Activated CD4-positive, alpha-beta T cell treated with anti-CD3 and anti-CD28 coated beads, Interleukin-2, amount 50 U/mL, for 48 hours (primary cell): ENCODE data around the gene ADO.
A peak's percentile ranks its signal among the peaks of the same experiment; 100 is the strongest.

Experiments used
- DNase-seq, 2 experiments: peaks; one replicate each; pipeline ENCODE4 v3.0.0-alpha.2; 2020

ADO gene

DNA sequence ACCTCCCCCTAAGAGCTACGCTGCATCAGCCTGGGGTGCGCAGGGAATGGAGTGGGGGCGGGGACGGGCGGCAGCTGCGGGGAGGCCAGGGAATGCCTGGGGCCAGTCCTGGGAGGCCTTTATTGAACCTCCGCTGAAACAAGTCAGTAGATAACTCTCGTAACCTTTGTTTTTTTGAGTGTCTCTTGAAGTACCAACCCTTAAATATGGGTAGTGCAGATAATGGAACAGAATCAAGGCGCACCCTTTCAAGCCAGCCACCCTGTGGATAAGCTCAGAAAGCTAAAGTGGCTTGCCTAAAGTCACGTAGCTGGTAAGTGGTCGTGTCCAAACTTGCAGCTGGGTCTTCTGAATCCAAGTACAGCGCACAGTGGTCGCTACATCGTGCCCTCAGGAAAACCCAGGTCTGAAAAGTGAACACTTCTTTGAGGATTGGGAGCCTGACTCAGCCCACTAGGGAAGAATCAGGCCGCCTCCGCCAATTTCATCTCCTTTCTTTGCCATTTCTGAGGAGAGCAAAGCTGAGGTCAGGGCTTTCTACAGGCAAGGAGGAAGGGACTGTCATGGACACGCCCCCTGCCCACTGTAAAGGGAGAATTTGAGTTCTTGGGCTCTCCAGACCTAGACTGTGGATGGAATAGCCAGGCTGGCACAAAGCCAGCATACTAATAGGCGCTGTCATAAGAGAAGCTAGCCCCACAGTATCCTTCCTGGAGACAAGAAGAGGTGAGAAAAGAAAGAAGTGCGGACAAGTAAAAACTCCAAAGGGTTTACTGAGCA is 14.8 kb downstream of the ADO start:
- DNase-seq: no peak

- DNase-seq: no peak
These were observed 16.1 kb downstream of the ADO start for GRCh38 chr10:62820586-62820985.

DNA sequence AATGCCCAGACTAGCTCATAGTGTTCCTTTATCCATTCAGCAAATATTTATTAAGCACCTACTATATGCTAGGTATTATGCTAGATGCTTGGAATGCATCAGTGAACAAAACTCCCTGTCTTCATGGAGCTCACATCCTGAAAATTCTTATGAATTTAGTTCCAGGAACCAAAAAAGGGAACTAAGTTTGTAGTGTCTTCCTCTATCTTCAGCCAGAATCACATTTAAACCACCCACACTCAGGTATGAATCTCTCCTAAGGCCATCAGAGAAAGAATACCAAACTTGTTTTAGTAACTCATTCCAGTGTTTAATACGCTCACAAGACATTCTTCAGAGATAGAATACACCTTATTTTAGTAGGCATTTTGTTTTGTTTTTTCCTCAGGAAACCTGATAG is 21.8 kb downstream of the ADO start:
- no peak for DNase-seq

DNA sequence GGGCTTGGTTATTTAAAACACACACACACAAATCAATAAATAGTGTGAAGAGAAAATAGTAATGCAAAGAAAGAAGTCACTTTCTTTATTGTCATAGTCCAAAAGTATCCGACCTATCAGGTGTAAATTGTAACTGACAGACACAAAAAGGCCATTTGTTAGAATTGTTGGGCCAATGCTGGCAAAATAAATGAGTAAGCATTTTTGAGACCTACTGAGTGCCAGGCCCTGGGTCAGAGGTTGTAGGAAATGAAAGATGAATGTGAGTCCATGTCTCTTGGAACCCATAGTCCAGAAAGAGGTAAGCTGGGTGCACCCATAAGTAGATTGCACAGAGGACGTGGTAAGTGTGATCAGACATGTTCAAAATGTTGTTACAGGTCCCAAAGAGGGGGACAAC is 25.1 kb downstream of the ADO start:
- no peak for DNase-seq

DNA sequence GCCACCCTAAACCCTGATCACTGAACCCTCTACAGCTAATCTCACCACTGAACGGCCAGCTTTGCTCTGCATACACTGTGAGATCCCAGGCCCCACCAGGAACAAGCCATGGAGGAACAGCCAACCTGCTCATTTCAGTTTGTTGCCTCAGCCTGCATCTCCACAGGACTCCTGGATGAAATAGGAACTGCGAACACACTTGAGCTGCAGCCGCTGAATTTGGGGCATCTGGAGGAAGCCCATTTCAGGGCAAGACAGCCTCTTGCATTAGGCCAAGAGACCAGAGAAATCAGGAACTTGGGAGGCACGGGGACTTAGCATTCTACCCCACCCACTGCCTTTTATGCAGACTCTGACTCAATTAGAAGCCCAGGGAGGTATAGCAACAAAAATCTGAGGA is 26.2 kb downstream of the ADO start:
- DNase-seq: no peak

DNA sequence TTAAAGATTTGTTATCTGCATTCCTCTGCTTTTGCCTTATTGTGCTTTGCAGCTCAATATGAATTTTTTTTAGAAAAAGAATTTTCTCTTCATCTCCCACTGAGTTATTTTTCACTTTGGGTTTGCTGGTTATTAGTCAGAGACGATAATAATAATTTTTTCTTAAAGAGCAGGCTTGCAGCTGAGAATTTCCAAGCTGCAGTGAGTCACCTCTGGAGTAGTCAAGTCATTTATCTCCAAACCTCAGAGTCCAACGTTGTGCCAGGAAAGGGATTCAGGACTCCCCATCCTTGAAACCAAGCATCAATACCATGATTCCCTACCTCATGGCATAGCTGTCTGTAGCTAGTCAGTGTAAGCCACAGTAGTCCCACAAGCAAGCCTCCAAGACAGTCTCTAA is 26.8 kb downstream of the ADO start:
- no peak for DNase-seq

DNA sequence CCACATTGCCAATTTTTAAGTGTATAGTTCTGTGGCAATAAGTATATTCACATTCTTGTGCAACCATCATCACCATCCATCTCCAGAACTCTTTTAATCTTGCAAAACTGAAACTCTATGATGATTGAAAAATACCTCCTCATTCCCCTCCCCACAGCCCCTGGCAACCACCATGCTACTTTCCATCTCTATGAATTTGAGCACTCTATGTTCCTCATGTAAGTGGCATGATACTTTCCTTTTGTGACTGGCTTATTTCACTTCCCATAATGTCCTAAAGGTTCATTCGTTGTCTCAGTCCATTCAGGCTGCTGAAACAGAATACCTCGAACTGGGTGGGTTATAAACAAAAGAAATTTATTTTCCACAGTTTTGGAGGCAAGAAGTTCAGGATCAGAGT is 35.1 kb downstream of the ADO start:
- peak in 1 of 2 experiments; percentile 25 for DNase-seq

GRCh38 chr10:62842983-62843382 is 38.5 kb downstream of the ADO start:
- no peak for DNase-seq

- DNase-seq: no peak
These were observed 39.1 kb downstream of the ADO start for GRCh38 chr10:62843600-62843999.

GRCh38 chr10:62844280-62845011 is 39.9 kb downstream of the ADO start:
- DNase-seq: peak; percentile 29 to 44

DNA sequence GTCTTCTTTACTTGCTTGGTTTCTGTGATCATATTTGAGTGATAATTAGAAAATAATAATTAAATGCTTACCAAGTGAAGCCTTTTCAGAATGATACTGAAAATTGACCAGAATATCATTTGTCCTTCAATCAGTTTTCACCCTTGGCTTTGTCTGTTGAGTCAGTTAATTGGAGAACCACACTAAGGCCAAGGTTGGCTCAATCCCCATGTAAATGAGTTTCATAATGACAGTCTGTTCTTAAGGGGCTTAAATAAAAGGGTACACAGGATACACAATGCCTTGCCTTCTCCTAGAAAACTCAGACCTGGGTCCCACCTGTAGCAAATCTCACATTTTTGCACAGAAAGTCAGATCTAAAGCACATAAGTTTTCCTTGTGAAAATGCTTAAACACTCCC is 42.9 kb downstream of the ADO start:
- no peak for DNase-seq

DNA sequence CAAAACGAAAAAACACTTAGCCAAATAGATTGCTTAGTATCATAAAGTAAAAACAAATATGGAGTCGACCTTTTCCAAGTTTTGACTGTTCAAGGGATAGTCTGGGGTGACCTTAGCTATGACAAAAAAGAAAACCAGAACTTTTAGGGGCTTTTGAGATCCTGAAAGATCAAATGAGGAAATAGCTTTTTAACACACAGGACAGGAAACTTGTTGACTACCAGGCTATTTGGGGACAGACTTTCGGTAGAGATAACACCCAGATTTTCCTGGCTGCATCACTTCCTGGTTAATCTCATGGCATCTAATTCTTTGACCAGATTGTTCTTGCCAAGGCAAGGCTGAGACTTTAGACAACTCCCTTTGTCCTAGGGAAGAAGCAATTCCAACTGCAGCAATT is 46.1 kb downstream of the ADO start:
- no peak for DNase-seq

DNA sequence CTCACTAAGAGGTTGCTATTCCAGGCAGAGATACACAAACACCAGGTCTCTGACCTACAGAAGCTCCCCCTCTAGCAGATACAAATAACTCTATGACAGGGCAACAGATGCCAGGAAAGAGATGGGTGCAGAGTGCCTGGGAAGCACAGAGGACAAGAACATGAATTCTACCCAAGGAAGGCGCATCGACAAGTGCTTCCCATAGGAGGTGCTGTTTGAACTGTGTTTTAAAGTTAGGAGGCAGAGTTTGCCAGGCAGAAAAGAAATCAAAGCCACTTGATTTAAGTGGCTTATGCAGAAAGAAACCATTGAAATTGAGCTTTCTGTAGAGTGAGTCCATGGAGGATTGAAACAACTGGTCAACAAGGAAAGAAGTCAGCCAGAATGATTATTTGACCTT is 46.9 kb downstream of the ADO start:
- DNase-seq: peak; percentile 45 to 46

GRCh38 chr10:62852961-62853702 is 48.6 kb downstream of the ADO start:
- peak; percentile 31 to 57 for DNase-seq

GRCh38 chr10:62853710-62854109 is 49.2 kb downstream of the ADO start:
- peak; percentile 63 to 72 for DNase-seq

DNA sequence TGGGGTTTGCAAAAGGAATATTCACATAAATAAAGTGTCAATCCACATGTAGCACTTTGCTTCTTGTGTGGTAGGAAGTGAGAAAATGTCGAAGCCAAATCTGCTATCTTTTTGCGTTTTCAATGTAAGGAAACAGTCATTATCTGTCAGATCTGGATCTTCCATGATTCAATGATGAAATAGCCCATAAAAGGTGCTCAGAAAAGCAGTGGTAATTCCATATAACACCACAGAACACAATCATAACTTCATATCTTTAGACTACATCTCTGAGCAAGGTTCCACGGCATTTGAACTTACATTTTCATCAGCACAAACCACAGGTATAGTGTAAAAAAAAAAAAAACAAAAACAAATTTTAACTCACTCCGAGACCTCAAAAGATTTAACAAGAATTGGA is 51.5 kb downstream of the ADO start:
- DNase-seq: no peak
